A549 (cell line): ENCODE measurements around the gene BPIFB3. TPM values are rescaled to one million over a fixed set of nuclear protein-coding genes. Genes with fewer than 3 reads are reported as not detected.

Experiments used
- ATAC-seq, 2 experiments: fragments of 200-7000 bp in 1 of 2; fragments of >200 bp in 1 of 2; cut with Nextera tagmentation in 1 of 2; cut with Tn5 transposase in 1 of 2; 3 replicates each; pipeline versions ENCODE4 v1.8.0 to v1.9.1; 2018 to 2020; ENCODE audit warnings: mild to moderate bottlenecking in 1 of 2, moderate library complexity in 1 of 2
- CTCF ChIA-PET: fragments of 300-600 bp; sonication (Branson Sonifier 250); formaldehyde crosslinking; extraction: SDS; loops from one replicate; lab custom pipeline; 2021; ENCODE audit warnings: antibody characterized with exemption, inconsistent platforms; lab: Yijun Ruan, JAX
- POLR2A ChIA-PET: fragments of 350-600 bp; formaldehyde crosslinking; extraction: SDS; loops from one replicate; lab custom pipeline; 2021; ENCODE audit warnings: antibody characterized with exemption, inconsistent platforms; lab: Yijun Ruan, JAX
- DNase-seq, 2 experiments: peaks; one replicate each; pipeline versions ENCODE4 v3.0.0 to v3.0.0-alpha.2; 2011 to 2016; ENCODE audit warnings: low read depth in 1 of 2, low spot score in 1 of 2
- FAIRE-seq: peaks from 2 replicates; lab custom pipeline; 2011; peaks lifted over from hg19 to GRCh38; lab: Jason Lieb, UNC
- H3K27ac ChIP-seq, 2 experiments: fragments of >200 bp; sonication (Bioruptor Twin); formaldehyde crosslinking; 3 replicates each; pipeline ENCODE4 v1.5.1; 2016 to 2017
- H3K4me1 ChIP-seq: fragments of >200 bp; sonication (Bioruptor Twin); formaldehyde crosslinking; 3 replicates; pipeline ENCODE4 v1.6.1; 2016
- H3K4me2 ChIP-seq: fragments of >200 bp; sonication (Bioruptor Twin); formaldehyde crosslinking; 3 replicates; pipeline ENCODE4 v1.6.1; 2016
- H3K4me3 ChIP-seq: fragments of >200 bp; sonication (Bioruptor Twin); formaldehyde crosslinking; 3 replicates; pipeline ENCODE4 v1.5.1; 2016
- H3K9me3 ChIP-seq: fragments of >200 bp; sonication (Bioruptor Twin); formaldehyde crosslinking; 3 replicates; pipeline ENCODE4 v1.6.1; 2016
- BCL3 ChIP-seq: fragments of >200 bp; sonication (Bioruptor Twin); formaldehyde crosslinking; IDR thresholded peaks from 3 replicates; pipeline ENCODE4 v1.6.1; 2016
- CBX2 ChIP-seq: fragments of 200-600 bp; sonication (generic); IDR thresholded peaks from 2 replicates; pipeline ENCODE4 v1.6.1; 2016; ENCODE audit warnings: low read depth, mild to moderate bottlenecking, borderline replicate concordance
- CHD2 ChIP-seq: fragments of 150-350 bp; IDR thresholded peaks from 2 replicates; pipeline ENCODE4 v1.6.1; 2014; ENCODE audit warnings: low read length; ENCODE audit not compliant: partially characterized antibody
- E2F6 ChIP-seq: IDR thresholded peaks from 2 replicates; pipeline ENCODE4 v1.6.1; 2012; ENCODE audit warnings: low read depth, borderline replicate concordance
- EHF ChIP-seq: fragments of 250-450 bp; sonication (Bioruptor Pico); IDR thresholded peaks from 2 replicates; pipeline ENCODE4 v1.5.0; 2020; ENCODE audit warnings: mild to moderate bottlenecking
- ELK1 ChIP-seq: fragments of 150-350 bp; IDR thresholded peaks from 2 replicates; pipeline ENCODE4 v1.6.1; 2014; ENCODE audit warnings: low read depth, mild to moderate bottlenecking, low read length
- EP300 ChIP-seq, 2 experiments: fragments of >200 bp; sonication (Bioruptor Twin); formaldehyde crosslinking; IDR thresholded peaks; 2 replicates in 1 of 2; 3 replicates in 1 of 2; pipeline ENCODE4 v1.6.1; 2016 to 2017
- FOSB ChIP-seq: fragments of 250-450 bp; sonication (Bioruptor Pico); IDR thresholded peaks from 2 replicates; pipeline ENCODE4 v1.5.0; 2020; ENCODE audit warnings: mild to moderate bottlenecking, moderate library complexity
- GATA3 ChIP-seq: IDR thresholded peaks from 2 replicates; pipeline ENCODE4 v1.6.1; 2012; ENCODE audit warnings: borderline replicate concordance
- HDAC2 ChIP-seq: fragments of 200-600 bp; sonication (generic); IDR thresholded peaks from 2 replicates; pipeline ENCODE4 v1.6.1; 2016
- HES2 ChIP-seq: fragments of >200 bp; sonication (Bioruptor Twin); formaldehyde crosslinking; IDR thresholded peaks from 2 replicates; pipeline ENCODE4 v1.6.1; 2016
- HEYL ChIP-seq: fragments of 250-450 bp; sonication (Bioruptor Pico); IDR thresholded peaks from 2 replicates; pipeline ENCODE4 v1.8.0; 2021; ENCODE audit warnings: mild to moderate bottlenecking, moderate library complexity
- HMGXB4 ChIP-seq: fragments of 250-450 bp; sonication (Bioruptor Pico); IDR thresholded peaks from 2 replicates; pipeline ENCODE4 v1.5.0; 2021; ENCODE audit warnings: mild to moderate bottlenecking, moderate library complexity, borderline replicate concordance
- HOXA7 ChIP-seq: fragments of 250-450 bp; sonication (Bioruptor Pico); IDR thresholded peaks from 2 replicates; pipeline ENCODE4 v1.5.0; 2020; ENCODE audit warnings: mild to moderate bottlenecking, moderate library complexity
- JUN ChIP-seq, 2 experiments: fragments of >200 bp; sonication (Bioruptor Twin); formaldehyde crosslinking; IDR thresholded peaks; 2 replicates in 1 of 2; 3 replicates in 1 of 2; pipeline ENCODE4 v1.6.1; 2016 to 2017
- JUNB ChIP-seq: fragments of >200 bp; sonication (Bioruptor Twin); formaldehyde crosslinking; IDR thresholded peaks from 2 replicates; pipeline ENCODE4 v1.6.1; 2016
- KDM1A ChIP-seq: fragments of 200-600 bp; sonication (generic); IDR thresholded peaks from 2 replicates; pipeline ENCODE4 v1.6.1; 2016; ENCODE audit warnings: low read depth, mild to moderate bottlenecking
- KDM5A ChIP-seq: fragments of 200-600 bp; sonication (generic); IDR thresholded peaks from 2 replicates; pipeline ENCODE4 v1.6.1; 2016; ENCODE audit warnings: antibody characterized with exemption, mild to moderate bottlenecking
- MAFK ChIP-seq: fragments of 450-650 bp; IDR thresholded peaks from 2 replicates; pipeline ENCODE4 v1.6.1; 2014; ENCODE audit not compliant: partially characterized antibody
- MYC ChIP-seq: IDR thresholded peaks from 2 replicates; pipeline ENCODE4 v1.6.1; 2012; ENCODE audit warnings: mild to moderate bottlenecking, inconsistent platforms, low read length, improper control_type of control experiment, borderline replicate concordance
- NPAS2 ChIP-seq: fragments of 250-450 bp; sonication (Bioruptor Pico); IDR thresholded peaks from 2 replicates; pipeline ENCODE4 v1.8.0; 2022; ENCODE audit warnings: mild to moderate bottlenecking, moderate library complexity, borderline replicate concordance
- NR3C1 ChIP-seq: fragments of >200 bp; sonication (Bioruptor Twin); formaldehyde crosslinking; IDR thresholded peaks from 3 replicates; pipeline ENCODE4 v1.6.1; 2017
- PBX3 ChIP-seq: IDR thresholded peaks from 2 replicates; pipeline ENCODE4 v1.6.1; 2012
- RFX5 ChIP-seq: fragments of 450-650 bp; IDR thresholded peaks from 2 replicates; pipeline ENCODE4 v1.7.1; 2014; ENCODE audit warnings: antibody characterized with exemption, mild to moderate bottlenecking, moderate library complexity
- RNF2 ChIP-seq: fragments of 200-600 bp; sonication (generic); IDR thresholded peaks from 2 replicates; pipeline ENCODE4 v1.6.1; 2016; ENCODE audit warnings: low read depth, mild to moderate bottlenecking, antibody characterized with exemption, moderate library complexity, borderline replicate concordance
- SMC3 ChIP-seq: fragments of >200 bp; sonication (Bioruptor Twin); formaldehyde crosslinking; IDR thresholded peaks from 3 replicates; pipeline ENCODE4 v1.6.1; 2018; ENCODE audit warnings: inconsistent platforms
- SREBF2 ChIP-seq: fragments of 450-650 bp; IDR thresholded peaks from 2 replicates; pipeline ENCODE4 v1.6.1; 2014; ENCODE audit warnings: mild to moderate bottlenecking, moderate library complexity
- TP53 ChIP-seq: fragments of 250-450 bp; sonication (Bioruptor Pico); IDR thresholded peaks from 2 replicates; pipeline ENCODE4 v1.5.0; 2021; ENCODE audit warnings: mild to moderate bottlenecking, moderate library complexity
- ZC3H11A ChIP-seq: fragments of 450-650 bp; IDR thresholded peaks from 2 replicates; pipeline ENCODE4 v1.6.1; 2014; ENCODE audit warnings: antibody characterized with exemption, mild to moderate bottlenecking
- ZFP36 ChIP-seq: fragments of 450-650 bp; IDR thresholded peaks from 2 replicates; pipeline ENCODE4 v1.6.1; 2014; ENCODE audit warnings: borderline replicate concordance; ENCODE audit not compliant: partially characterized antibody
- ZSCAN20 ChIP-seq: fragments of 250-450 bp; sonication (Bioruptor Pico); IDR thresholded peaks from 2 replicates; pipeline ENCODE4 v1.8.0; 2022; ENCODE audit warnings: mild to moderate bottlenecking, moderate library complexity
- WGBS: methylation state at CpG from one replicate; pipeline ENCODE4 v1.1.6; 2017; ENCODE audit errors: missing lambda C conversion rate; 5-methylcytosine and 5-hydroxymethylcytosine counted together
- polyA plus RNA-seq, 4 experiments: library from polyadenylated mRNA; depleted of rRNA in 3 of 4; stranded (reverse); fragments of >200 nt; fragmentation: RNase III in 1 of 4; extraction: RNeasy Plus Mini Kit Qiagen cat#74134 plus additional on column Dnase treatment in 1 of 4; gene quantifications; 2 replicates in 3 of 4; 3 replicates in 1 of 4; pipeline ENCODE4 v1.2.3, GENCODE V29; 2011 to 2017

Gene BPIFB3
- polyA plus RNA-seq, 2 of the 4 experiments (the other 2 are of a cell fraction), result not detected

GRCh38 chr20:33022289-33022688 lies 31.4 kb upstream of the BPIFB3 start:
- Histone ChIP-seq H3K27ac (no peak overlapping the region), H3K9me3 (no peaks in the 10 kb centered on the region), H3K4me1 (no peaks in the 10 kb centered on the region), H3K4me3 (no peak overlapping the region)
- 16% methylated on average over 4 of the region's 4 CpGs for WGBS
- POLR2A ChIA-PET, result no interaction called here
- TF ChIP-seq JUNB (no peak), SREBF2 (no peak), TP53 (no peak), E2F6 (no peak), KDM1A (no peak), ZSCAN20 (CRISPR knock-in tag) (no peak), PBX3 (no peak), EHF (CRISPR knock-in tag) (no peak), NR3C1 (no peak), ZFP36 (no peak), HES2 (no peak), MYC (no peak), CHD2 (no peak), MAFK (no peak), JUN (IDR thresholded peaks at IDR 0.05) (no peak), RNF2 (no peak)
- TF ChIP-seq, all 56 proteins: peak for 0
- ATAC-seq (no peak), FAIRE-seq (no peak), DNase-seq (no peak)
- no peak overlapping the region for H3K4me2 ChIP-seq
- CTCF ChIA-PET, result no interaction called here

GRCh38 chr20:33022694-33023438 lies 30.8 kb upstream of the BPIFB3 start:
- H3K4me1 ChIP-seq, result no peaks in the 10 kb centered on the region
- TF ChIP-seq HEYL (CRISPR knock-in tag) (no peak), PBX3 (no peak), JUNB (no peak), SMC3 (no peak), SREBF2 (no peak), HOXA7 (CRISPR knock-in tag) (no peak), GATA3 (no peak), RFX5 (no peak), ZFP36 (no peak), BCL3 (no peak), NPAS2 (CRISPR knock-in tag) (no peak), HMGXB4 (CRISPR knock-in tag) (no peak), KDM5A (no peak), ZC3H11A (no peak), HES2 (no peak), EP300 (IDR thresholded peaks at IDR 0.05) (no peak), FOSB (no peak), CBX2 (no peak), ELK1 (no peak), HDAC2 (no peak)
- TF ChIP-seq, all 56 proteins: peak for 0
- Histone ChIP-seq H3K27ac (no peak overlapping the region), H3K4me3 (no peak overlapping the region), H3K4me2 (no peak overlapping the region), H3K9me3 (no peaks in the 10 kb centered on the region)
- 12% methylated on average over 7 of the region's 7 CpGs for WGBS
- FAIRE-seq (no peak), ATAC-seq (no peak), DNase-seq (no peak)
- ChIA-PET CTCF (no interaction called here), POLR2A (no interaction called here)
